Effector CD8-positive, alpha-beta T cell (primary cell): ENCODE results near the gene WASL.

ENCODE experiments used
- DNase-seq: peaks from one replicate; lab custom pipeline; 2025; lab: John Stamatoyannopoulos, UW

Gene WASL

GRCh38 chr7:123692471-123692877, 56.3 kb downstream of the WASL start:
- no peak for DNase-seq

- DNase-seq: no peak
Observed at GRCh38 chr7:123690550-123690949, 58.3 kb downstream of the WASL start.

GRCh38 chr7:123689250-123689649, 59.6 kb downstream of the WASL start:
- DNase-seq: no peak

- DNase-seq: no peak
Observed at GRCh38 chr7:123687727-123688126, 61.1 kb downstream of the WASL start.

GRCh38 chr7:123687161-123687560, 61.6 kb downstream of the WASL start:
- DNase-seq: no peak

GRCh38 chr7:123682690-123683089, 66.1 kb downstream of the WASL start:
- no peak for DNase-seq

- DNase-seq: no peak
Observed at GRCh38 chr7:123681561-123681960, 67.2 kb downstream of the WASL start.

GRCh38 chr7:123680580-123680979, 68.2 kb downstream of the WASL start:
- no peak for DNase-seq

- DNase-seq: no peak
Observed at GRCh38 chr7:123679614-123680013, 69.2 kb downstream of the WASL start.

- DNase-seq: no peak
Observed at GRCh38 chr7:123677061-123677715, 71.6 kb downstream of the WASL start.

- DNase-seq: no peak
Observed at GRCh38 chr7:123675181-123675473, 73.7 kb downstream of the WASL start.

- no peak for DNase-seq
Observed at GRCh38 chr7:123674399-123675180, 74.2 kb downstream of the WASL start.

- no peak for DNase-seq
Observed at GRCh38 chr7:123673752-123674398, 74.9 kb downstream of the WASL start.

GRCh38 chr7:123673137-123673732, 75.6 kb downstream of the WASL start:
- DNase-seq: no peak

GRCh38 chr7:123669485-123669884, 79.3 kb downstream of the WASL start:
- DNase-seq: no peak

GRCh38 chr7:123666492-123666891, 82.3 kb downstream of the WASL start:
- DNase-seq: no peak

GRCh38 chr7:123665896-123666295, 82.9 kb downstream of the WASL start:
- DNase-seq: no peak

GRCh38 chr7:123665157-123665556, 83.6 kb downstream of the WASL start:
- DNase-seq: no peak

GRCh38 chr7:123663200-123663599, 85.6 kb downstream of the WASL start:
- no peak for DNase-seq

- no peak for DNase-seq
Observed at GRCh38 chr7:123662755-123663154, 86.0 kb downstream of the WASL start.

GRCh38 chr7:123662293-123662692, 86.5 kb downstream of the WASL start:
- no peak for DNase-seq

- no peak for DNase-seq
Observed at GRCh38 chr7:123661765-123662164, 87.0 kb downstream of the WASL start.
